Skeletal muscle tissue (tissue), 4 donors: ENCODE data around the gene PLD3. TPM values are rescaled to one million over a fixed set of nuclear protein-coding genes. Genes with fewer than 3 reads are reported as not detected.

ENCODE experiments used
- H3K27ac ChIP-seq: one replicate; pipeline ENCODE4 v1.7.0; 2013; ENCODE audit warnings: mild to moderate bottlenecking, low read depth, low read length, inconsistent platforms
- H3K27me3 ChIP-seq, 3 donors: one replicate each; pipeline ENCODE4 v1.7.0; 2013; ENCODE audit warnings: low read length in 3 of 3; ENCODE audit not compliant: control insufficient read depth in 3 of 3, insufficient read depth in 3 of 3
- H3K36me3 ChIP-seq, 3 donors: one replicate each; pipeline ENCODE4 v1.7.0; 2013; ENCODE audit warnings: low read length in 3 of 3; ENCODE audit not compliant: control insufficient read depth in 3 of 3, insufficient read depth in 3 of 3
- H3K4me1 ChIP-seq, 3 donors: one replicate each; pipeline ENCODE4 v1.7.0; 2013; ENCODE audit warnings: low read length in 3 of 3, mild to moderate bottlenecking in 3 of 3; ENCODE audit not compliant: control insufficient read depth in 3 of 3, insufficient read depth in 3 of 3
- H3K4me3 ChIP-seq, 3 donors: one replicate each; pipeline ENCODE4 v1.7.0; 2013; ENCODE audit warnings: low read length in 3 of 3
- H3K9ac ChIP-seq, 3 donors: one replicate each; pipeline ENCODE4 v1.7.0; 2013; ENCODE audit warnings: low read length in 3 of 3, mild to moderate bottlenecking in 3 of 3, moderate library complexity in 2 of 3, low read depth in 1 of 3
- H3K9me3 ChIP-seq, 3 donors: one replicate each; pipeline ENCODE4 v1.7.0; 2013; ENCODE audit warnings: low read length in 3 of 3; ENCODE audit not compliant: control insufficient read depth in 3 of 3
- total RNA-seq: library from RNA; depleted of rRNA; stranded (reverse); fragments of >200 nt; gene quantifications from one replicate; pipeline ENCODE4 v1.2.3, GENCODE V29; 2014
- donor health status: Osteomylitis.

Gene PLD3
- total RNA-seq, 1 donor from 2014 or later: 120 TPM

DNA sequence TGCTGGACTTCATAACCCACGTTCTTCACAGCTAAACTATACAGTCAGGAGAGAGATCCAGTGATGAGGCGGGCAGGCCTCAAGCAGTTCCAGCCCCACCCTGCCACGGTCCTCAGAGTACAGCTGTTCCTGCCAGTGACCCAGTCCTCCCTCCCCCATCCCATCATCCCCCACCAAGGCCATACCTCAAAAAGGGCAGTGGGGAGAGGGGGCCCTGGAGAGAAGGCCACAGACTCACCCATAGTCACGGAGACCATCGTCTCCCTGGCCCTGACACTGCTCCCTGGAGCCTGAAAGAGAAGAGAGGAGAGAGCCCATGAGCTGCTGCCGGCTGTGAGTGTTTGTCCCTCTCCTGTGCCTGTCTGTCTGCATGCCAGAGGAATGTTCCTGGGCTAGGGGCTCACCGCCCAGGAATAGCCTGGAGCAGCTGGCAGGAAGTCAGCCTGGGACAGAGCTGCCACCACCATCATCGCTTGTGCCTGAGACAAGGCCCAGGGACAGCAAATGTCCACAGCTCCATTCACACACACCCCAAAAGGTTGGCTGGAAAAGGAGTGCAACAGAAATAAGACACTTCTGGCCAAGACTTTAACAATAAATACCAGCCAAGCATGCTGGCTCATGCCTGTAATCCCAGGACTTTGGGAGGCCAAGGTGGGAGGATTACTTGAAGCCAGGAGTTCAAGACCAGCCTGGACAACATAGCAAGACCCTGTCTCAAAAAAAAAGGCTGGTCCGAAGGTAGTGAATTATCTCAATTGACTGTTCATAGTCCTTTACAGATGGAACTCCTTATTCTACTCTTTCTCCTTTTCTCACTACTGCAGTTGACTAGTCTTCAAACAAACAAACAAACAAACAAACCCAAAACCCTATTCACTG is 6.7 kb upstream of the PLD3 start:
- Histone ChIP-seq H3K27ac (peak overlapping the region; percentile 98), H3K4me3 (peak overlapping the region; percentile 57 to 65 (median 58))

DNA sequence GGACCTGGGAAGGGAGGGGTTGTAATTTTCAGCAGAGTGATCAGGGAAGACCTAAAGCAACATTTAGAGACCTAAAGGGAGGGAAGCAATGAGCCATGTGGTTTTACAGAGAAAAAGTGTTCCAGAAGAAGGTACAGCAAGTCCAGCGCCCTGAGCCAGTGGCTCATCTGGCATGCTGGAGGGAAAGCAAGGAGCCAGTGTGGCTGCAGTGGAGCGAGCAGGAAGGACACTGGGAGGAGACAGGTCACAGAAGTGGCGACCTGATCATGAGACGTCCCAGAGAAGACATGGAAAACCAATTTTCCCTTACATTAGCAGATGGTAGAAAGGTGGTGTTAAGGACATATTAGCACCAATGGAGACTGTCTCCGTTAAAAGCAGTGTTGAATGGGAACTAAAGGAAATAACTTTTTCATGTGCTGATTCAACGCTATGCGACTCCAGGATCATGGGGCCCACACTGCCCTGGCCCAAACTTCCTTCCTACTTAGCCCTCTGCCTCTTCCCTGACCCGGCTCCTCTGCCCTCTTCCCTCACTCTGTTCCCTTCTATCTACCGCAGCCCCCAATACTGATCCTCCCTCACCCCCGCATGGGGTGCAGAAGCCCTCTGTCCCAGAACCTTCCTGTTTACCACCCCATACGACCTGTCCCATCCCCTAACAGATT is 5.7 kb upstream of the PLD3 start:
- Histone ChIP-seq H3K4me1 (peaks cover 11 to 49% (median 30%) of the 10 kb centered on the region in 3 donors), H3K9me3 (no peaks in the 10 kb centered on the region), H3K36me3 (peaks cover 3 to 7% (median 6%) of the 10 kb centered on the region in 3 donors), H3K27me3 (no peaks in the 10 kb centered on the region), H3K4me3 (no peak overlapping the region), H3K27ac (peak overlapping the region; percentile 98), H3K9ac (peak overlapping the region in 1 of 3 donors; percentile 47)

More for the DNA sequence above, 6.7 kb upstream of the PLD3 start:
- peaks cover 11 to 40% (median 27%) of the 10 kb centered on the region in 3 donors for H3K4me1 ChIP-seq
- no peaks in the 10 kb centered on the region for H3K27me3 ChIP-seq
- peak overlapping the region; percentile 75 to 76 (median 76) for H3K9ac ChIP-seq
- peaks cover 5 to 8% (median 6%) of the 10 kb centered on the region in 3 donors for H3K36me3 ChIP-seq
- H3K9me3 ChIP-seq: no peaks in the 10 kb centered on the region

DNA sequence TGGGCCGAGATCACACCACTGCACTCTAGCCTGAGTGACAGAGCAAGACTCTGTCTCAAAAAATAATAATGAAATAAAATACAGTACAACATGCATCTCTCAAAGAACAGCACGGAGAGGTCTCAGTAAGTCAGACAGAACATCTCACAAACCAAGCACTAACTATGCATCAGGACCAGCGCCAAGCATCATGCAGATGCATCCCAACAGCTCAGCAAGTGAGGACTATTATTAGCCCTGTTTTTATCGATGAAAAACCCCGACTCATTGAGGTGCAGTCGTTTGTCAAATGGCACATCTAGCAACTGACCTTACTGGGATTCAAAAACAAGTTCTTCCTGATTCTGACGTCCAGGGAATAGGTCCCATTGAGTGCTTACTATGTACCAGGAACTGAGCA is 4.1 kb upstream of the PLD3 start:
- peaks cover 18 to 50% (median 36%) of the 10 kb centered on the region in 3 donors for H3K4me1 ChIP-seq
- peaks cover 0 to 2% (median 0%) of the 10 kb centered on the region in 3 donors for H3K36me3 ChIP-seq
- no peak overlapping the region for H3K27ac ChIP-seq
- no peak overlapping the region for H3K4me3 ChIP-seq
- H3K27me3 ChIP-seq: no peaks in the 10 kb centered on the region
- no peak overlapping the region for H3K9ac ChIP-seq
- H3K9me3 ChIP-seq: no peaks in the 10 kb centered on the region

DNA sequence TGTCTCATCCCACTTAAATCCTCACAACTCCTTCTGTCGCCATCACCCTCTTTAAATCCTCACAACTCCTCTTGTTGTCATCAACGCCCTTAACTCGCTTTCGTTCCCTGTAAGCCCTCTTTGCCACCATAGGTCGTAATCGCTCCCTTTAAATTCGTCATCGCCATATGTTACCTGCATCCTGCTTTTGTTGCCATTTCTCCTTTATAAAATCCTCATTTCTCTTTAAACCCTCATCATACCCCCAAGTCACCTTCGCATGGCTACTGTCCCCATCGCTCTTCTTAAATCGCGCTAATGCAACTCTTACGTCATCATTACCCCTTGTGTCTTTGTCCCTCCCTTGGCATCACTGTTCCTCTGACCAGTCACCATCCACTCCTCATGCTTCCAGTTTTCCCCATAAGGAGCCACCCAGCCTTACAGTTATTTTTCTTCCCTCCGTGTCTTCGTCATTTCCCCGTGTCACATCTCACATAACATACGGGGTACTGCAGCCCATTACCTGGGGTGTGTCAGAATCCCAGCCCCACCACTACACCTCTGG is 539 bp downstream of the PLD3 start:
- Histone ChIP-seq H3K27ac (peak overlapping the region; percentile 73), H3K4me3 (peak overlapping the region; percentile 75 to 97 (median 95)), H3K9me3 (no peaks in the 10 kb centered on the region), H3K4me1 (peaks cover 7 to 28% (median 15%) of the 10 kb centered on the region in 3 donors), H3K9ac (peak overlapping the region; percentile 87 to 90 (median 89)), H3K27me3 (no peaks in the 10 kb centered on the region), H3K36me3 (no peaks in the 10 kb centered on the region)

DNA sequence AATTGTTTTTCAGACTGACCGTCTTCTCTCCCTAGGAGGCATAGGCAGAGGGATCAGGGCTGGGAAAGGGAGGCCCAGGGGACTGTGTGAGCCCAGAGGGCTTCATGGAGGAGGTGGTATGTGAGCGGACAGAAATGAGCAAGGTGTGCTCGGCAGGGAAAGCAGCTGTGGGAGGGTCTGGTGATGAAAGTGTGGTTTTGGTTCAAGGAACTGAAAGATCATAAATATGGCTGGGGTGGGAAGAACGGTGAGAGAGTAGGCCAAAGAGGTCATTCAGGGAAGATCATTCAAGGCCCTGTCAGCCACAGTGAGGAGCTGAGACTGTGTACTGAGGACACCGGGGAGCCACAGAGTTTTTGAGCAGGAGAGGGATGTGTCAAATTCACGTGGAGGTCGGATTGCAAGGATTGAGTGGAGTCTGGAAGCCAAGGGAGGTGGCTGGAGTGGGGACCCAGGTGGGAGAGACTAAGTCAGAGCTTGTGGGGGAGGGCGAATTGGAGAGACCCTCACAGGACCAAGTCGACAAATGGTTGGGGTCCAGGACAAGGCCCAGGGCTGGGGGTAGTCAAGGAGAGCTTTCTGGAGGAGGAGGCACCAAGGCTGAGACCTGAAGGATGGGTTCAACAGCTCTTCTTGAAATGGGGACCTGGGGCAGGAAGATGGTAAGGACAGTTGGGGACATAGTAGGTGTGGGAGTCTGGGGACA is 7.6 kb downstream of the PLD3 start:
- Histone ChIP-seq H3K4me3 (no peak overlapping the region), H3K4me1 (peaks cover 0 to 13% (median 2%) of the 10 kb centered on the region in 3 donors), H3K9me3 (no peaks in the 10 kb centered on the region), H3K27me3 (no peaks in the 10 kb centered on the region), H3K27ac (no peak overlapping the region), H3K36me3 (peaks cover 0 to 4% (median 0%) of the 10 kb centered on the region in 3 donors), H3K9ac (peak overlapping the region in 1 of 3 donors; percentile 30)

DNA sequence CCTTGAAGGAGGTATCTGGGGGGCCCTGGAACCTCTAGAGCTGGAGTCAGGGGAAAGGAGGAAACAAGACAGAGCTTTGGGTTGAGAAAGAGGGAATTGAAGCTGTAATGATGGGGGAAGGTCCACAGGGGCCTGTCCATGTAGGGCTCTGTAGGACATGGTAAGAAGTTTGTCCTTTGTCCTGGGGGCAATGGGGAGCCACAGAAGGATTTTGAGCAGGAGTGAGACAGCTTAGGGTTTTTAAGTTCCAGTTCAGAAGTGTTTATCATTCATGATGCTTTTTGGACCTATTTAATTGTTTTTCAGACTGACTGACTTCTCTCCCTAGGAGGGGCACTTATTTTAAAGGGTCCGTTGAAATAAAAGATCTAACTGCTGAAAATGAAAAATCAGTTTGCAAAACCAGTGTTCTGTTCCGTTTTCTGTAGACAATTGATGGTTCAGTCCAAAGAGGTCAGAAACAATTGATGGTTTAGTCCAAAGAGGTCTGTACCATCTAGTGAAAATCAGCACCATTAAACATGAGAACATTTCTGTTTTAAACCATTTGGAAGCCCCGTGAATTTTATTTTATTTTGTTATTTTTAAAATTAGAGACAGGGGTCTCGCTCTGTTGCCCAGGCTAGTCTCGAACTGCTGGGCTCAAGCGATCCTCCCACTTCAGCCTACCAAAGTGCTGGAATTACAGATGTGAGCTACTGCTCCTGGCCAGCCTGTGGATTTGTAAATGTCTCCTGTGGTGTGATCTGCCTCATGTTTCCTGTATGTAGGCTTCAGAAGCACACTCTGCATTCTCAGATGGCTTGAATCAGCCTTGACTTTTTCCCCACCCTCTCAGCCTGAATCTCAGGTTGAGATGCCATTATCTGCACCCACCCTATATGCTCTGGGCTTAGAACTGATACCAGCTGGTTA is 8.4 kb downstream of the PLD3 start:
- no peaks in the 10 kb centered on the region for H3K9me3 ChIP-seq
- H3K27me3 ChIP-seq: no peaks in the 10 kb centered on the region
- no peak overlapping the region for H3K4me3 ChIP-seq
- H3K4me1 ChIP-seq: peaks cover 0 to 13% (median 2%) of the 10 kb centered on the region in 3 donors
- H3K27ac ChIP-seq: no peak overlapping the region
- H3K36me3 ChIP-seq: peaks cover 0 to 4% (median 0%) of the 10 kb centered on the region in 3 donors
- H3K9ac ChIP-seq: no peak overlapping the region

DNA sequence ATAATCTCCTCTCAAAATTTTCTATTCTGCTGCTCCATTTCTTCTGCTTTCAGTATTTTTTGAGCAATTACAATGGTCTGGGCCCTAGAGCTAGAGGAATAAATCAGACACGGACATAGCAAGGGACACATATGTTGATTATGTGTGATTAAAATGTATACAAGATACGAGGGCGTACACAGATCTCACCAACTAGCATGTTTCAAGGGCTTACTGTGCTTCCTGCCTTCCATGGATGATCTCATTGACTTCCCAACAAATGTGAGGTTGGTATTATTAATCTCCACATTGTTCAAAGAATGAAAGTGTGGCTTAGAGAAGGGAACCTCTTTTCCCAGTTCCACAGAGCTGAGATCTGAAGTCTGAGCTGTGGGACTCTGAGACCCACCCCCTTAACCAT is 9.1 kb downstream of the PLD3 start:
- peaks cover 0 to 13% (median 2%) of the 10 kb centered on the region in 3 donors for H3K4me1 ChIP-seq
- no peaks in the 10 kb centered on the region for H3K9me3 ChIP-seq
- H3K36me3 ChIP-seq: peaks cover 0 to 4% (median 0%) of the 10 kb centered on the region in 3 donors
- H3K9ac ChIP-seq: no peak overlapping the region
- H3K27me3 ChIP-seq: no peaks in the 10 kb centered on the region
- H3K27ac ChIP-seq: no peak overlapping the region
- H3K4me3 ChIP-seq: no peak overlapping the region

DNA sequence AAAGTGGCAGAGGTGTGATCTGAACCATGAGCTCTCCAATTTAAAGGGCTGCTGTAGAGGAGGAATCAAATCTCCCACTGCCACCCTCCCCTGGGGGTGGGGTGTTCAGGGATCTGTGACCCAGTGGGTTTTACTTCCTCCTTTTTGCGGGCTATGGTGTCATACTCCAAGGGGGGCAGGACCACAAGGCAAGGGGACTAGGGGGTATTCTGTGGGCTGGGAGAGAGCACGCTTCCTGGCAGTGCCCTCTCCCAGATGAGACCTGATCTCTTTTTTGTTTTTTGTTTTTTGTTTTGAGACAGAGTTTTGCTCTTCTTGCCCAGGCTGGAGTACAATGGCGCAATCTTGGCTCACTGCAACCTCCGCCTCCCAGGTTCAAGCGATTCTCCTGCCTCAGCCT is 10.3 kb downstream of the PLD3 start:
- H3K36me3 ChIP-seq: peaks cover 0 to 4% (median 0%) of the 10 kb centered on the region in 3 donors
- H3K4me3 ChIP-seq: no peak overlapping the region
- no peaks in the 10 kb centered on the region for H3K27me3 ChIP-seq
- peaks cover 0 to 13% (median 2%) of the 10 kb centered on the region in 3 donors for H3K4me1 ChIP-seq
- no peak overlapping the region for H3K9ac ChIP-seq
- H3K27ac ChIP-seq: no peak overlapping the region
- no peaks in the 10 kb centered on the region for H3K9me3 ChIP-seq
